Loucy (cell line): ENCODE results near the gene FNTB.

Experiments used
- EZH2phosphoT487 ChIP-seq: fragments of 200-600 bp; IDR thresholded peaks from 2 replicates; pipeline ENCODE4 v1.6.1; 2018; ENCODE audit warnings: antibody characterized with exemption, mild to moderate bottlenecking, moderate library complexity, borderline replicate concordance
- TF ChIP-seq, protein P1 (sequence below): fragments of 200-600 bp; sonication (generic); conservative IDR thresholded peaks from 2 replicates; pipeline ENCODE4 v1.5.1; 2014; ENCODE audit warnings: mild to moderate bottlenecking, antibody characterized with exemption, low read length

DNA sequence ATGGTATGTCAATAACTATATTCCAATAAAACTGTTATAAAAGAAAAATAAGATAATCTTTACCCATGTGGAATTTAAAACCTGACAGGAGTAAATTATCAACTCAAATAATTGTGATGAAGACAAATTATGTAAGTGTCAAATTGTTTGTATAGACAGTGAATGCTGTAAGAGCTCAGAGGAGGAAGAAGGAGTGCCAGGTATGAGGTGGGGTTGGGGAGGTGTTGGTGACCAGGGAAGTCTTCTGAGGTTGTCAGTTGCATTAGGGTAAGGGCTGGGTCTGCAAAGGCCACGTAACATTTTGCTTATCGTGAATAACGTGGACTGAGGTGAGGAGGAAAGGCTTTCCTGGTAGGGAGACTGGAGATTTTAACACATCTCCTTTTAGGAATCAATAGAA, 118.1 kb downstream of the FNTB start:
- TF ChIP-seq, protein P1, sequence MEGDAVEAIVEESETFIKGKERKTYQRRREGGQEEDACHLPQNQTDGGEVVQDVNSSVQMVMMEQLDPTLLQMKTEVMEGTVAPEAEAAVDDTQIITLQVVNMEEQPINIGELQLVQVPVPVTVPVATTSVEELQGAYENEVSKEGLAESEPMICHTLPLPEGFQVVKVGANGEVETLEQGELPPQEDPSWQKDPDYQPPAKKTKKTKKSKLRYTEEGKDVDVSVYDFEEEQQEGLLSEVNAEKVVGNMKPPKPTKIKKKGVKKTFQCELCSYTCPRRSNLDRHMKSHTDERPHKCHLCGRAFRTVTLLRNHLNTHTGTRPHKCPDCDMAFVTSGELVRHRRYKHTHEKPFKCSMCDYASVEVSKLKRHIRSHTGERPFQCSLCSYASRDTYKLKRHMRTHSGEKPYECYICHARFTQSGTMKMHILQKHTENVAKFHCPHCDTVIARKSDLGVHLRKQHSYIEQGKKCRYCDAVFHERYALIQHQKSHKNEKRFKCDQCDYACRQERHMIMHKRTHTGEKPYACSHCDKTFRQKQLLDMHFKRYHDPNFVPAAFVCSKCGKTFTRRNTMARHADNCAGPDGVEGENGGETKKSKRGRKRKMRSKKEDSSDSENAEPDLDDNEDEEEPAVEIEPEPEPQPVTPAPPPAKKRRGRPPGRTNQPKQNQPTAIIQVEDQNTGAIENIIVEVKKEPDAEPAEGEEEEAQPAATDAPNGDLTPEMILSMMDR: no peak
- no peak for TF ChIP-seq EZH2phosphoT487
